ENCODE measurements around the gene UXS1. TPM values are rescaled to one million over a fixed set of nuclear protein-coding genes. Genes with fewer than 3 reads are reported as not detected.
"Not testable (repeated sequence)": the region's sequence is repeated elsewhere in the genome, so short reads cannot be mapped to it uniquely, and the experiment has no call there.

Gene UXS1
- 15.6 and 16.3 TPM in 2 replicates for total RNA-seq (2014; rRNA removed; shearing (Covaris generic))

- peak; percentile 95 for DNase-seq (ENCODE audit: low read depth)
Observed at GRCh38 chr2:106193977-106194778, at the start of gene UXS1. TSS of gene UXS1 (minus strand) at chr2:106194301. CDS start at chr2:106194241, 60 bp downstream.

- not testable (repeated sequence) for DNase-seq (ENCODE audit: low read depth)
Observed at GRCh38 chr2:106239491-106239890, 45.4 kb upstream of the UXS1 start.

GRCh38 chr2:106235392-106235791 lies 41.3 kb upstream of the UXS1 start:
- not testable (repeated sequence) for DNase-seq (ENCODE audit: low read depth)

DNA sequence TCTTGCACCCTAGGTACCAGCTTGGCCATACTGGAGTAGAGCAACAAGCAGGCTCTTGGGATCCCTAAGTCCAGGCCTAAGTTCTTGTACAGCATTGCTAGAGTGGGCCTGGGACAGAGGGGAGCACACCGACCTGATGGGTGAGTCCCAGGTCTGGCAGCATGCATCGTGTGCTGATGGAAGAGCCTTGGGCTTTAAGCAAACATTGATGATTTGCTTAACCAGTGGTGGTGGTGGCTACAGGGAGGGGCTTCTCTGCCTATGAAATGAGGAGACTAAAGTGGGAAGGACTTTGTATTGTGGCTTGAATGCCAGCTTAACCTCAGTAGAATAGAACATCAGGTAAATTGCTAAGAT lies 39.2 kb upstream of the UXS1 start:
- no peak for DNase-seq (ENCODE audit: low read depth)

GRCh38 chr2:106232638-106233349 lies 38.7 kb upstream of the UXS1 start:
- DNase-seq (ENCODE audit: low read depth), result no peak

GRCh38 chr2:106223347-106223746 lies 29.2 kb upstream of the UXS1 start:
- no peak for DNase-seq (ENCODE audit: low read depth)

DNA sequence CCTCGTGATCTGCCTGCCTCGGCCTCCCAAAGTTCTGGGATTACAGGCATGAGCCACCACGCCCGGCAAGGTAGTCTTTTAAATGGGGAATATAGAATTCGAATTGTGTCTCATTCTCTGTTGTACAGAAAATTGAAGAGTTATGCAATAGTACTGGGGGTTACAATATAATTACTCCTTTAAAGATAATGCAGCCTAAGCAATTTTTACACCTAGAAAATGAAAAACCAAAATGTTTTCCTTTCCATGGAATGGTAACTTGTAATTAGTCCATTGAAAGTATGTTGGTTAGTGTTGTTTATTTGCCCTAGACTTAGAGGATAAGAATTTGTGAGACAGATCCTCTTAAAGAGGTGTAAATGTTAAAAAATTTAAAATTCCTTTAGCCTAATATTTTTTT lies 28.0 kb upstream of the UXS1 start:
- not testable (repeated sequence) for DNase-seq (ENCODE audit: low read depth)

DNA sequence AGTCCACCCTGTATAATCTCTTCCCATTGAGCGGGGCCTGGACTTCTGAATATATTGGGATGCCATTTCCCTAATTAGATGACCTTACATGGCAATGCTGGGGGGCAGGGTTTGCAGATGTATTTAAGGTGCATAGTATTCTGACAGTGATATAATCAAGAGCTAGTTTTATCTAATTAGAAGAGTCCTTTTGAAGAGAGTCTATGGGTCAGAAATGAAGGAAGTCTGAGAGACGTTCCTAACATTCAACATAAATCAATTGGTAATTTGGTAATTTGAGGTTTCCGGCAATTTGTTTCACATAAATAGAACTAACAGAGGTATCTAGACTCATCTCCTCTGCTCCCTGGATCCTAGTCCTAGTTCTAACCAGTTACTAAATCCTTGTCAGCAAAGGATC lies 25.7 kb upstream of the UXS1 start:
- DNase-seq (ENCODE audit: low read depth), result no peak

DNA sequence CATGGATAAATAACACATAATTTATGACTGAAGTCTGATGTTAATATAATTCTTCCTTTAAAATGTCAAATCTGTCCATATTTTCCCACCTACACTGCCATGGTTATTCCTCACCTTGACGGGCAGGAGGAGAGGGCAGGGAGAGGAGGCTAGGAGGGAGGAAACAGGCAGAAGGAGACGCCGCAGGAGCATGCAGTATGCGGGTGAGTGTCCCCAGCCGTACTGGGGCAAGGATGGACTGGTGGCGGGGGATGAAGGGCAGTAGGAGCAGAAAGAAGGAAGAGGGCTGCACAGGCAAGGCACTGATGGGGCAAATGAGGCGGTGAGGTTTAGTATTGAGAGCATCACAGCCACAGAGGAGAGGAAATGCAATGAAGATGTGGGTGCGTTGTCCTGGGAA lies 25.1 kb upstream of the UXS1 start:
- DNase-seq (ENCODE audit: low read depth), result not testable (repeated sequence)

DNA sequence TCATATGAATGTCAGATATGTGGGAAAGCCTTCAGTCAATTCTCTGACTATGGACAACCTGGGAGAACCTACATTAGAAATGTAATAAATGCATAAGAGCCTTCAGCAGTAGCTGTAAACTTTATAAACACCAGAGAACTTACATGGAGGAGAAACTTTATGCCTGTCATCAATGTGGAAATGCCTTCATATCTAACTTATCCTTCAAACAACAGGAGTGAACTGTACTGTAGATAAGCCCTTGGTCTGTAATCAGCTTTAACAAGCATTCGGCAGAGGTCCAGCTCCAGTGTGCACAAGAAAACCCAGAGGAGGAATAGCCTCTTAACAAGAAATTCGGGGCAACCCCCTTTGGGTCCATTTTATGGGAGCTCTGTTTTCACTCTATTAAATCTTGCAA lies 14.8 kb upstream of the UXS1 start:
- no peak for DNase-seq (ENCODE audit: low read depth)

GRCh38 chr2:106208399-106208798 lies 14.3 kb upstream of the UXS1 start:
- DNase-seq (ENCODE audit: low read depth), result no peak

GRCh38 chr2:106207246-106207645 lies 13.1 kb upstream of the UXS1 start:
- no peak for DNase-seq (ENCODE audit: low read depth)

- DNase-seq (ENCODE audit: low read depth), result no peak
Observed at GRCh38 chr2:106205488-106205887, 11.4 kb upstream of the UXS1 start.

GRCh38 chr2:106204551-106204950 lies 10.4 kb upstream of the UXS1 start:
- DNase-seq (ENCODE audit: low read depth), result not testable (repeated sequence)

DNA sequence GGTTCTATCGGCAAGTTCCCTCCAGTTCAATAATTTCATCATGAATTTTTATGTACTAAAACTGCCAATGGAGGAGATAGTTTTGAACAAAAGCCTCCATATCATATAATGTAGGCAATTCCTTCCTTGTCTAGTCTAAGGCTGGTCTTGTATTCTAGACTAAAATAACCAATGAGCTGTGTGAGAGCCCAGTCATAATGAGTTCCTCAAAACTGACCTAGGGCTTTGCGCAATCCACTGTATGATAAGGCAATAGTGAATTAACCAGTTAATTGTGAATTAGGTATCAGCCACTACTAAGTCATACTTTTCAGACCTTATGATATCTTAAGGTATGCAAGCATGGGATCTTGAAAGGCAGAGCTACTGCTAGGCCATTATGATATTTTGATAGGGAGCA lies 7.6 kb upstream of the UXS1 start:
- DNase-seq (ENCODE audit: low read depth), result no peak

DNA sequence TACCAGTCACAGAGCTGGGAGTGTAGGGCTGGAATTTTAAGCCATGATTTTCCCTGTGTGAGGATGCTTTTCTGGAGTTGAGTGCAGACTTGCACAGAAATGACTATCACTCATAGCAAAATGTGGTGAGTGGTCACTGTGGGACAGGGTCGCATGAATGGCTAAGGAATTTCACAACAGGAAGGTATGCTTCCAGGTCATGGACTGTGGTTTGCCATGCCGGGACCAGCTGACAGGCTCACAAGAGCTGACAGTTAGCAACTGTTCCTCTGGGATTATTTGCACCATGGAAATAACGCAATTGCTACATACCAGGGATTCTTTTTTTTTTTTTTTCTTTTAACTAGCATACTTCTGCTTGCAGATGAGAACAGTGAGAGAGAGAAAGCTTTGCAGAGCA lies 3.8 kb upstream of the UXS1 start:
- peak; percentile 70 for DNase-seq (ENCODE audit: low read depth)

- no peak for DNase-seq (ENCODE audit: low read depth)
Observed at GRCh38 chr2:106195981-106196380, 1.9 kb upstream of the UXS1 start.

DNA sequence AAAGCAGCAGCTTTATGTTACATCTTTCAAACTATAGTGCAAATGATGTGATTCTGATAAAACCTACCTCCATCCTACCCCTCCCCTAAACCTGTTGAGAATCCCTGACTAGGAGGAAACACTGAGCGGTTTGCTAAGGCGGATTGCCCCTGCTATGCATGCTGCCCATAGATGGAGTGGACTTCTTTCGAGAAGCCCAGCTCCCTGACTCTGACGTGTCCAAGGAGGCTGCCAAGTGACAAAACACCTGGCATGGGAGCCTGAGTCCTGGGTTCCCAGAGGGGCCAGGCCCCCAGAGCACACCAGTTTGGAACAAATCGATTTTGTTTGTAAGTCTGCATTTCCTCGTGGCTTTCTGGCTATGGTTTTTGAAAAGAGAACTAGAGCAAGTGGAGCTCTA lies 1.4 kb upstream of the UXS1 start:
- no peak for DNase-seq (ENCODE audit: low read depth)

GRCh38 chr2:106193690-106193976 lies 468 bp downstream of the UXS1 start:
- DNase-seq (ENCODE audit: low read depth), result no peak

DNA sequence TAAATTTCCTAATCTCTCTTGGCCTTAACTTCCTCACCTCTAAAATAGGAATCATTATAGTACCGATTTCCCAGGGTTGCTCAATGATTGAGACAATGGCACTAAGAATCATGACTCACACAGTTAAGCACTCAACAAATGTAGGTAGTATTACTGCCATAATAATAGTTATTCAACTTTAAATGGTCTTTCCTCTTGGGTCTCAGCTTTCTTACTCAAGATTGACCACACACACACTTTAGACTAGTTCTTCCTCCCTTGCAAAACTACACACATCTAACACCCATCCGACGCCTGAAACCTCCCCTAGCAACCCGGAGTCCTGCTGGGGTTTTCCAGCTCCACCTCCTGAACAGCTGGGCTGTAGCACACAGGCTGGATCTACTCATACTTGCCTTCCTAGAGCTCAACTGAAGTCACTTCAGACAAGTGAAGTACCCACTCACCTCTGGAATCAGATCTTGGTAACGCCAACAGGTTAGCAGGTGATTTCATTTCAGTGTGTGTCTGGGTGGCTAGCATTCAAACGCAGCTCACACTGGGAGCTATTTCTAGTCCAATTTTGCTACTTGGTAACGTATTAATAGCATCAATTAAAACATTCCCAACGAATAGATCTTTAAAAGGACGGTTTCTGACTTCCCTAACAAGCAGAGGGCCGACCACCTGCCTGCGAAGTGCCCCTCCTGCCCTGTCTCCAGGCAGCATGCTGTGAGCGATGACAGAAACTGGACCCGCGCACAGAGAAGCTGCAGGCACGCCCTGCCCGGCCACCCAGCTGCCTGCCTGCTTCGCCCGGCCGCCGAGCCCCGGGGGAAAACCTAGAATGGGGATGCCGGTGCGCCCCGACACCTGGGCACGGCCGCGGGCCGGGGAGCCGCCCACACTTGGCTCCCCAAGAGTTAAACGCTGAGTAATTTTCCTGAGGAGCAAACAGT lies 1.1 kb downstream of the UXS1 start:
- peak; percentile 60 for DNase-seq (ENCODE audit: low read depth)

- DNase-seq (ENCODE audit: low read depth), result no peak
Observed at GRCh38 chr2:106191511-106192016, 2.5 kb downstream of the UXS1 start.

Data from RPMI7951 (cell line).